ENCODE data around the gene LHX8. TPM values are rescaled to one million over a fixed set of nuclear protein-coding genes. Genes with fewer than 3 reads are reported as not detected.

LHX8 gene
- total and polyA plus RNA-seq, 9 of the 15 experiments (the other 6 are each of a cell fraction or from before 2014, with no cell fraction given): not detected

DNA sequence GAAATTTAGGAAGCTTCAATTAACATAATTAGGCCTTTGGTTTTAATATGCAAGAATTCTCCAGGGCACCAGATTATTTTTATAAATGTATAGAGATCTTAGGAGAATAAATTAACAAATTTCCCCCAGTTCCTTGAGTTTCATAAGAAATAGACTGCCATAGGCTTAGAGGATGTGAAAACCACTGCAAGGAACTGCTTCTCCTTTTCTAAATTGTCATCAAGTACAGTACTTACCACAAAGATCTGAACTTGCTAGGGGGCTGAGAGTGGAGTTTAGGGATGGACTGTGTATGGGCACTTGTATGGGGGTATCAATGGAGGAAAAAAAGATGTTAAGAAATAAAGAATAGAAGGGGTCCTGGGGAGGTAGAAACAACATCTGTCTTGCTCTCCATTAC, 31.1 kb downstream of the LHX8 start:
- H3K79me2 ChIP-seq (ENCODE audit: control insufficient read depth, insufficient read depth, low read length): no peaks in the 10 kb centered on the region
- H3K4me3 ChIP-seq: no peak overlapping the region
- no peaks in the 10 kb centered on the region for H3K4me1 ChIP-seq (replicated peaks in 1 of 2; ENCODE audit: control insufficient read depth in 2 of 2, insufficient read depth in 2 of 2, low read length in 2 of 2)
- no peak overlapping the region for H3K4me2 ChIP-seq (ENCODE audit: insufficient read depth, low read length)
- H3K9ac ChIP-seq (ENCODE audit: insufficient read depth in 1 of 2, low read depth in 2 of 2, low read length in 2 of 2): no peak overlapping the region
- BruUV-seq (replicated peaks): no TSS peak
- H4K20me1 ChIP-seq (replicated peaks; ENCODE audit: control insufficient read depth, insufficient read depth, low read length): no peaks in the 10 kb centered on the region
- H3K27ac ChIP-seq (ENCODE audit: extremely low read depth, low read depth, low read length): no peak overlapping the region
- ATAC-seq (no peak), FAIRE-seq (no peak), DNase-seq (ENCODE audit: extremely low read depth in 1 of 4, low spot score in 3 of 4) (no peak)
- CTCF ChIA-PET (ENCODE audit: low intra/inter-chr PET ratio): no interaction called here
- no peaks in the 10 kb centered on the region for H3K36me3 ChIP-seq (ENCODE audit: control insufficient read depth, insufficient read depth, low read length)
- H3K9me3 ChIP-seq (replicated peaks; ENCODE audit: control insufficient read depth, insufficient read depth, low read depth, low read length): no peaks in the 10 kb centered on the region
- no peaks in the 10 kb centered on the region for H3K9me1 ChIP-seq (ENCODE audit: control insufficient read depth, insufficient read depth, low read length)
- no peak overlapping the region for H2AFZ ChIP-seq (ENCODE audit: low read depth, low read length)
- H3K27me3 ChIP-seq (ENCODE audit: control insufficient read depth in 2 of 2, insufficient read depth in 2 of 2, low read length in 2 of 2): no peaks in the 10 kb centered on the region
- POLR2A ChIA-PET: interaction anchor here (1.2 kb wide), 1 partner anchor 16 kb away, joined by 4 read pairs; no protein-coding TSS in a partner anchor
- TF ChIP-seq FOXP1 (CRISPR knock-in tag; IDR thresholded peaks at IDR 0.05) (no peak), EHMT2 (IDR thresholded peaks at IDR 0.05) (no peak), MTA1 (IDR thresholded peaks at IDR 0.05; ENCODE audit: borderline replicate concordance) (no peak), POLR2H (tag; IDR thresholded peaks at IDR 0.05; ENCODE audit: low read depth) (no peak), MBD2 (IDR thresholded peaks at IDR 0.05; ENCODE audit: borderline replicate concordance, low read depth) (no peak), MCM3 (IDR thresholded peaks at IDR 0.05) (no peak), ZNF253 (CRISPR knock-in tag; conservative IDR thresholded peaks at IDR 0.05) (no peak), SOX6 (IDR thresholded peaks at IDR 0.05) (no peak), MEIS2 (IDR thresholded peaks at IDR 0.05; ENCODE audit: partially characterized antibody) (no peak)
- TF ChIP-seq, protein P1, sequence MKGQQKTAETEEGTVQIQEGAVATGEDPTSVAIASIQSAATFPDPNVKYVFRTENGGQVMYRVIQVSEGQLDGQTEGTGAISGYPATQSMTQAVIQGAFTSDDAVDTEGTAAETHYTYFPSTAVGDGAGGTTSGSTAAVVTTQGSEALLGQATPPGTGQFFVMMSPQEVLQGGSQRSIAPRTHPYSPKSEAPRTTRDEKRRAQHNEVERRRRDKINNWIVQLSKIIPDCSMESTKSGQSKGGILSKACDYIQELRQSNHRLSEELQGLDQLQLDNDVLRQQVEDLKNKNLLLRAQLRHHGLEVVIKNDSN (CRISPR knock-in tag; IDR thresholded peaks at IDR 0.05): no peak
- TF ChIP-seq, protein P2, sequence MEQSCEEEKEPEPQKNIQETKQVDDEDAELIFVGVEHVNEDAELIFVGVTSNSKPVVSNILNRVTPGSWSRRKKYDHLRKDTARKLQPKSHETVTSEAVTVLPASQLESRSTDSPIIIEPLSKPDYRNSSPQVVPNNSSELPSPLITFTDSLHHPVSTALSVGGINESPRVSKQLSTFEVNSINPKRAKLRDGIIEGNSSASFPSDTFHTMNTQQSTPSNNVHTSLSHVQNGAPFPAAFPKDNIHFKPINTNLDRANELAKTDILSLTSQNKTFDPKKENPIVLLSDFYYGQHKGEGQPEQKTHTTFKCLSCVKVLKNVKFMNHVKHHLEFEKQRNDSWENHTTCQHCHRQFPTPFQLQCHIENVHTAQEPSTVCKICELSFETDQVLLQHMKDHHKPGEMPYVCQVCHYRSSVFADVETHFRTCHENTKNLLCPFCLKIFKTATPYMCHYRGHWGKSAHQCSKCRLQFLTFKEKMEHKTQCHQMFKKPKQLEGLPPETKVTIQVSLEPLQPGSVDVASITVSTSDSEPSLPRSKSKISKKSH (CRISPR knock-in tag; IDR thresholded peaks at IDR 0.05): no peak
- TF ChIP-seq, protein P3, sequence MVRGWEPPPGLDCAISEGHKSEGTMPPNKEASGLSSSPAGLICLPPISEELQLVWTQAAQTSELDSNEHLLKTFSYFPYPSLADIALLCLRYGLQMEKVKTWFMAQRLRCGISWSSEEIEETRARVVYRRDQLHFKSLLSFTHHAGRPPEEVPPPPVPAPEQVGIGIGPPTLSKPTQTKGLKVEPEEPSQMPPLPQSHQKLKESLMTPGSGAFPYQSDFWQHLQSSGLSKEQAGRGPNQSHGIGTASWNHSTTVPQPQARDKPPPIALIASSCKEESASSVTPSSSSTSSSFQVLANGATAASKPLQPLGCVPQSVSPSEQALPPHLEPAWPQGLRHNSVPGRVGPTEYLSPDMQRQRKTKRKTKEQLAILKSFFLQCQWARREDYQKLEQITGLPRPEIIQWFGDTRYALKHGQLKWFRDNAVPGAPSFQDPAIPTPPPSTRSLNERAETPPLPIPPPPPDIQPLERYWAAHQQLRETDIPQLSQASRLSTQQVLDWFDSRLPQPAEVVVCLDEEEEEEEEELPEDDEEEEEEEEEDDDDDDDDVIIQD (CRISPR knock-in tag; IDR thresholded peaks at IDR 0.05): no peak
- intact Hi-C loops (cut with micrococcal nuclease): no loop called here
- in situ Hi-C loops (cut with MboI): no loop called here
